ENCODE measurements around the gene EIF3K.

EIF3K gene

DNA sequence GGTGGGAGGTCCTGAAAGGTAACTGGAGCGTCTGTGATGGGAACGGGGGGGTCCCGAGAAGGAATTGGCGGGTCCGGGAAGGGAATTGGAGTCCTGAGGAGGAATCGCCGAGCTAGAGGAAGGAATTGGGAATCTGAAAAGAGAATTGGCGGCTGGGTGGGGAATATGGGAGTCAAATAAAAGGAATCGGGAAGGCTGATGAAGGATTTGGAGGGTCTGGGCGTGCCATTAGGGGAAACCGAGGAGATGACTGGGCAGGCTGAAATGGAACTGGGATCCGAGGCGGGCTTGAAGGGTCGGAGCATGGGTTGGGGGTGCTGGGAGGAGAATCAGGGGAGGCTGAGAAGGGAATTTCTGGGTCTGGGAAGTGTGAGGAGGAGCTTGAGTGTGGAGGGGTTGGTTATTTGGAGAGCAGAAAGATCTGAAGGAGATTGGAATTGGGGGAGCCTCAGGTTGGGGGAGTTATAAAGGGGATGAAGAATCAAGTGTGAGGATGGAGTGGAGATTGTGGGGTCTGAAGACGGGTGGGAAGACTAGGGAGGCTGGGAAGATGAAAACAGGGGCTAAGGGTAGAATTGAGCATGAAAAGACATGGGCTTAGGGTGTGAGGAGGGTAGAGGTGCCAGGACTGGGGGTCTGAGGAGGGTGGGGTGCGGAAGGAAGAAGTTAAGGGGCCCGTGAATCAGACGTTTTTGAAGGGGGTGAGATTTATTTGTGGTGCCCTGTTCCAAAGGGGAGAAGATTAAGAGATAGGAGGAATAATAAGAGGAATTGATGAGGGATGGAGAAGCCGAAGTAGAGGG, 29.2 kb downstream of the EIF3K start:
- no peak for DNase-seq
- Histone ChIP-seq H3K56ac (ENCODE audit: low read length) (peak overlapping the region; percentile 100), H3K23ac (ENCODE audit: low read length) (no peak overlapping the region), H3K9ac (ENCODE audit: low read length) (peak overlapping the region; percentile 99), H3K79me2 (ENCODE audit: control insufficient read depth, insufficient read depth, low read length) (peaks cover 55% of the 10 kb centered on the region), H3K4me2 (ENCODE audit: low read length) (peak overlapping the region; percentile 97), H3K27ac (ENCODE audit: low read depth, low read length) (peak overlapping the region; percentile 83), H2BK5ac (ENCODE audit: low read length) (peak overlapping the region; percentile 67), H2AK5ac (ENCODE audit: low read length) (peak overlapping the region; percentile 69), H3K4me1 (ENCODE audit: control insufficient read depth, low read depth, low read length) (peaks cover 11% of the 10 kb centered on the region), H3K18ac (ENCODE audit: low read length) (peak overlapping the region; percentile 75), H3K36me3 (ENCODE audit: control insufficient read depth, insufficient read depth, low read length) (no peaks in the 10 kb centered on the region), H2BK15ac (replicated peaks; ENCODE audit: low read depth) (no peak overlapping the region), H4K8ac (ENCODE audit: low read depth, low read length) (peak overlapping the region; percentile 3), H2BK120ac (ENCODE audit: low read depth, low read length) (no peak overlapping the region), H3K79me1 (ENCODE audit: low read length) (no peaks in the 10 kb centered on the region), H3K4ac (ENCODE audit: low read depth, low read length) (peak overlapping the region; percentile 74), H4K5ac (ENCODE audit: low read length) (no peak overlapping the region), H3K4me3 (ENCODE audit: low read length) (peak overlapping the region; percentile 99), H3K27me3 (ENCODE audit: insufficient read depth, low read length, poor library complexity) (no peaks in the 10 kb centered on the region)
- 100% methylated on average over 1 of the region's 19 CpGs for WGBS (ENCODE audit: extremely low coverage, insufficient coverage, low lambda C conversion rate)

DNA sequence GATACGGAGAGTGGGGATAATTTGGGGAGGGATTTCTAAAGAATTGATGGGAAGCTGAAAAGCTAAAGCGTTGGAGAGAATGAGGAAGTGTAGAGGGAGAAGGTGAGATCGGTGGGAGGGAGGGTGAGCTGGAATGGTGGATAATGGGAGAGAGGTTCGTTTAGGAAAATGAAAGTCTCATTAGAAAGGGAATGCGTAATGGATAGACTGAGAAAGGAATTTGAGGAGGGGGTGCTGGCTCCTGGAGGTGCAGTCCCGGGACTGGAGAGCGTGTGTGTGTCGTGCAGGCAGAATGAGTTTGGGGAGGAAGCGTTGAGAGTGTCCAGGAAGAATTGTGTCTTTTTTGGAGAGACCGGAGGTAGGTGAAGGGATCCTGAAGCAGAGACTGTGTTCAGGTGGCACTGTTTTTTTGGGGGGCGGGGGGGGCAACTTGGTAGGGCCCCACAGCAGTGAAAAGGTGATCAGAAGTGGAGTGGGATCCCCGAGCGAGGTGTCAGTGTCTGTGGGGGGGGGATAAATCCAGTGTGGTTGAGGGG, 29.8 kb downstream of the EIF3K start:
- Histone ChIP-seq H3K4me2 (ENCODE audit: low read length) (peak overlapping the region; percentile 97), H3K18ac (ENCODE audit: low read length) (peak overlapping the region; percentile 24), H3K4me1 (ENCODE audit: control insufficient read depth, low read depth, low read length) (peaks cover 11% of the 10 kb centered on the region), H3K36me3 (ENCODE audit: control insufficient read depth, insufficient read depth, low read length) (no peaks in the 10 kb centered on the region), H3K4me3 (ENCODE audit: low read length) (peak overlapping the region; percentile 99), H2BK120ac (ENCODE audit: low read depth, low read length) (no peak overlapping the region), H3K56ac (ENCODE audit: low read length) (peak overlapping the region; percentile 100), H2BK5ac (ENCODE audit: low read length) (peak overlapping the region; percentile 4), H3K27ac (ENCODE audit: low read depth, low read length) (no peak overlapping the region), H2AK5ac (ENCODE audit: low read length) (peak overlapping the region; percentile 74), H4K8ac (ENCODE audit: low read depth, low read length) (no peak overlapping the region), H4K5ac (ENCODE audit: low read length) (no peak overlapping the region), H3K27me3 (ENCODE audit: insufficient read depth, low read length, poor library complexity) (no peaks in the 10 kb centered on the region), H3K9ac (ENCODE audit: low read length) (peak overlapping the region; percentile 99), H3K79me2 (ENCODE audit: control insufficient read depth, insufficient read depth, low read length) (peaks cover 62% of the 10 kb centered on the region), H3K4ac (ENCODE audit: low read depth, low read length) (peak overlapping the region; percentile 25), H3K79me1 (ENCODE audit: low read length) (no peaks in the 10 kb centered on the region), H2BK15ac (replicated peaks; ENCODE audit: low read depth) (no peak overlapping the region), H3K23ac (ENCODE audit: low read length) (no peak overlapping the region)
- no peak for DNase-seq
- WGBS (ENCODE audit: extremely low coverage, insufficient coverage, low lambda C conversion rate): 100% methylated on average over 3 of the region's 13 CpGs

DNA sequence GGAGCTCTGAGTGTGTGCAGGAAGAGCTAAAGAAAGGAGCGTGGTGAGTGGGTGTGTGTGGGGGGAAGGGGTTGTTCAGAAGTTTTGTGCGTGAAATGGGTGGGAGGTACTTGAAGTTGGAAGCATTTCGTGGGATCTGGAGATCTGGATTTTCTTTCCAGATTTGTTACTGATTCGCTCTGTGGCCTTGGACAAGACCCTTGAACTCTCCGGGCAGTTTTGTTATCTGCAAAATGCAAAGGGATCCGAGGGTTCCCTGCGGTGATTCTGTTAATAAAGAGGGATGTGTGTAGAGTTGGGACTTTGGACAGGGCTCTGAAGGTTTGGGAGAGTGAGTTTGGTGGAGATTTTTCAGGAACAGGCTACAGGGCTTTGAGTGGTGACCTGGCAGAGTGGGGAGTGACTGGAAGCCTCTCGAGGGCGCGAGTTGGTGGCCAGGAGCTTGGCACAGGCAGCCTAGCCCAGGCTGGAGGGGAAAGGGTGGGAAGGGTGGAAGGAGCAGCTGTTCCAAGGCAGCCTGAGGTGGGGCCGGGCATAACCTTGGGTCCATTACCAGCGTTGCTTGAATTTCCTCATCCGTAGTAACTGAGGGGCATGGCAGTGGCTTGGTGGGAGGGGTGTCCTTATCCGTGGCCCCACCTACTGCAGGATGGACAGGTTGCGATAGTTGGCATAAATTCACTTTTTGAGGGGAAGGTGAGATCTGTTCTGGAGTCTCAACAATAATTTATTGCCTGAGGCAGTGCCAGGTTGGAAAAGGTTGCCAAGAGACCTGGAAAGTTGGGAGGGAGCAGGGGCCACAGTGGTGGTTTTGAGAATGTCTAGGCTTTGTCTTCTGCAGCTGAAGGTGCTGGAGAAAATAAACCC, 30.6 kb downstream of the EIF3K start:
- Histone ChIP-seq H3K79me2 (ENCODE audit: control insufficient read depth, insufficient read depth, low read length) (peaks cover 69% of the 10 kb centered on the region), H3K18ac (ENCODE audit: low read length) (peak overlapping the region; percentile 24), H2BK120ac (ENCODE audit: low read depth, low read length) (no peak overlapping the region), H3K27ac (ENCODE audit: low read depth, low read length) (no peak overlapping the region), H3K23ac (ENCODE audit: low read length) (peak overlapping the region; percentile 89), H3K4me2 (ENCODE audit: low read length) (peak overlapping the region; percentile 97), H4K5ac (ENCODE audit: low read length) (no peak overlapping the region), H3K9ac (ENCODE audit: low read length) (peak overlapping the region; percentile 99), H3K27me3 (ENCODE audit: insufficient read depth, low read length, poor library complexity) (no peaks in the 10 kb centered on the region), H3K36me3 (ENCODE audit: control insufficient read depth, insufficient read depth, low read length) (no peaks in the 10 kb centered on the region), H3K79me1 (ENCODE audit: low read length) (no peaks in the 10 kb centered on the region), H2BK5ac (ENCODE audit: low read length) (peak overlapping the region; percentile 92), H3K4ac (ENCODE audit: low read depth, low read length) (no peak overlapping the region), H3K56ac (ENCODE audit: low read length) (peak overlapping the region; percentile 100), H3K4me1 (ENCODE audit: control insufficient read depth, low read depth, low read length) (peaks cover 12% of the 10 kb centered on the region), H2BK15ac (replicated peaks; ENCODE audit: low read depth) (no peak overlapping the region), H2AK5ac (ENCODE audit: low read length) (peak overlapping the region; percentile 96), H4K8ac (ENCODE audit: low read depth, low read length) (no peak overlapping the region), H3K4me3 (ENCODE audit: low read length) (peak overlapping the region; percentile 99)
- DNase-seq: no peak
- WGBS (ENCODE audit: extremely low coverage, insufficient coverage, low lambda C conversion rate): no CpG with 5 or more reads among the region's 15 CpGs

DNA sequence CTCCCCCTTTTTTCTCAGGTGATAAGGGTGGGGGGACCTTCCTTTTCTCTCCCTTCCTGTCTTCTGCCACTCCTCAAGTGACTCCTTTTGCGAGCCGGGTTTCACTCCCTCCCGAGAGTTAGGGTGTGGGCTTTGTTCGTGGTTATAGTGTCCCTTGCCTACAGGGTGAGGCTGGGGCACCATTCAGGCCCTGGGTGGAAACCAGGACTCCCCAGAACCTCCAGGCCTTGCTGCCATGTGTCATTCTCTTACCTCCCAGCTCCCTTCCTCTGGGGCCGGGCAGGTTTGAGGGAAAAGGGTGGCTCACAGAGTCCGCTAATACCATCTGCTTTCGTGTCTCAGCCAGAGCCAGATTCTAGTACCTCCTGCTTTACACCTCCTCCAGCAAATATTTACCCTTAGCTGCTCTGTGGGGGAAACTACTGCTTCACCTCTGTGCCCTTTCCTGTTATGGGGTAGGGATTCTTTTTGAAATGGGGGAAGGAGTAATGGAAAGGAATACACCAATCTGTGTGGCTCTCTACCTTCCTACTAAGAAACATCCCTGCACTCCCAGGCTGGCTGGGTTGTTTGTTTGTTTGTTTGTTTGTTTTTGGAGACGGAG, 31.3 kb downstream of the EIF3K start:
- Histone ChIP-seq H3K27me3 (ENCODE audit: insufficient read depth, low read length, poor library complexity) (no peaks in the 10 kb centered on the region), H4K5ac (ENCODE audit: low read length) (no peak overlapping the region), H2AK5ac (ENCODE audit: low read length) (peak overlapping the region; percentile 83), H3K9ac (ENCODE audit: low read length) (peak overlapping the region; percentile 99), H3K4me3 (ENCODE audit: low read length) (peak overlapping the region; percentile 50), H3K27ac (ENCODE audit: low read depth, low read length) (peak overlapping the region; percentile 23), H3K4ac (ENCODE audit: low read depth, low read length) (peak overlapping the region; percentile 25), H3K23ac (ENCODE audit: low read length) (peak overlapping the region; percentile 31), H4K8ac (ENCODE audit: low read depth, low read length) (no peak overlapping the region), H3K4me2 (ENCODE audit: low read length) (peak overlapping the region; percentile 97), H2BK5ac (ENCODE audit: low read length) (peak overlapping the region; percentile 79), H3K79me2 (ENCODE audit: control insufficient read depth, insufficient read depth, low read length) (peaks cover 76% of the 10 kb centered on the region), H2BK120ac (ENCODE audit: low read depth, low read length) (no peak overlapping the region), H3K36me3 (ENCODE audit: control insufficient read depth, insufficient read depth, low read length) (no peaks in the 10 kb centered on the region), H3K18ac (ENCODE audit: low read length) (no peak overlapping the region), H3K56ac (ENCODE audit: low read length) (peak overlapping the region; percentile 100), H3K4me1 (ENCODE audit: control insufficient read depth, low read depth, low read length) (peaks cover 18% of the 10 kb centered on the region), H3K79me1 (ENCODE audit: low read length) (no peaks in the 10 kb centered on the region), H2BK15ac (replicated peaks; ENCODE audit: low read depth) (no peak overlapping the region)
- DNase-seq: no peak
- WGBS (ENCODE audit: extremely low coverage, insufficient coverage, low lambda C conversion rate): no CpG with 5 or more reads among the region's 8 CpGs

DNA sequence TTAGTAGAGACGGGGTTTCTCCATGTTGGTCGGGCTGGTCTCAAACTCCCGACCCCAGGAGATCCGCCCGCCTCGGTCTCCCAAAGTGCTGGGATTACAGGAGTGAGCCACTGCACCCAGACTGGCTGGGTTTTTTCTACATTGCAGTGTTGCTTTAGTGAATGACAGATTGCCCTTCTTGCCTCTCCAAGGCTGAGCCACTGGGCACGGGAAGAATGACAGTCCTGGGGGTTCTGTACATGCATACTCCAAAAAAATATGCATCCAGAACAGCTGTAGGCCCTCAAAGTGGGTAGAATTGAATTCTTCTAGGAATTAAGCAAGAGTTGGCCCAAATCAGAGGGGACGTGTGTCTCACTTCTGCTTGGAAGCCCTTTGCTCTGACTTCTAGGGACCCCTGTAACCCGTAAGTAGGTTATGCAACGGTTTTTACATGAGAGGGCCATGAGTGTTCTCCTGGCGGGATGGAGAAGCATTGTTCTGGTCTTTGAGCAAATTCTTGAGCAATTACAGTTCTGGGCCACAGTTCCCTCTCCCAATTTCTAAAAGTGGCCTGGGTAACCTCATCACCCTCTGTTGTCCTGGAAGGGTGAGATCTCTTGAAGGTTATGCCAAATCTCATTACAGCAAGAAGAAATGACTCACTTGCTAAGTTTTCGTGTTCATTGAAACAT, 32.1 kb downstream of the EIF3K start:
- no peak overlapping the region for H3K56ac ChIP-seq (ENCODE audit: low read length)
- H3K4me3 ChIP-seq (ENCODE audit: low read length): no peak overlapping the region
- peaks cover 19% of the 10 kb centered on the region for H3K4me1 ChIP-seq (ENCODE audit: control insufficient read depth, low read depth, low read length)
- no peak overlapping the region for H3K27ac ChIP-seq (ENCODE audit: low read depth, low read length)
- WGBS (ENCODE audit: extremely low coverage, insufficient coverage, low lambda C conversion rate): no CpG with 5 or more reads among the region's 12 CpGs
- no peaks in the 10 kb centered on the region for H3K27me3 ChIP-seq (ENCODE audit: insufficient read depth, low read length, poor library complexity)
- no peak overlapping the region for H4K8ac ChIP-seq (ENCODE audit: low read depth, low read length)
- H2BK120ac ChIP-seq (ENCODE audit: low read depth, low read length): no peak overlapping the region
- H3K23ac ChIP-seq (ENCODE audit: low read length): no peak overlapping the region
- no peak overlapping the region for H2AK5ac ChIP-seq (ENCODE audit: low read length)
- no peak overlapping the region for H2BK15ac ChIP-seq (replicated peaks; ENCODE audit: low read depth)
- H3K36me3 ChIP-seq (ENCODE audit: control insufficient read depth, insufficient read depth, low read length): no peaks in the 10 kb centered on the region
- H2BK5ac ChIP-seq (ENCODE audit: low read length): no peak overlapping the region
- H4K5ac ChIP-seq (ENCODE audit: low read length): no peak overlapping the region
- no peak overlapping the region for H3K4ac ChIP-seq (ENCODE audit: low read depth, low read length)
- peak overlapping the region; percentile 2 for H3K9ac ChIP-seq (ENCODE audit: low read length)
- peak overlapping the region; percentile 27 for H3K4me2 ChIP-seq (ENCODE audit: low read length)
- no peaks in the 10 kb centered on the region for H3K79me1 ChIP-seq (ENCODE audit: low read length)
- H3K79me2 ChIP-seq (ENCODE audit: control insufficient read depth, insufficient read depth, low read length): peaks cover 84% of the 10 kb centered on the region
- H3K18ac ChIP-seq (ENCODE audit: low read length): no peak overlapping the region
- DNase-seq: no peak
